PC-3 (cell line): ENCODE measurements around the gene CD44. TPM values are rescaled to one million over a fixed set of nuclear protein-coding genes. Genes with fewer than 3 reads are reported as not detected.

ENCODE experiments used
- ATAC-seq: fragments of 200-7000 bp; cut with Tn5 transposase; 2 replicates; pipeline ENCODE4 v1.9.1; 2020; ENCODE audit warnings: mild to moderate bottlenecking, moderate library complexity
- Bru-seq: library from RNA; stranded (reverse); fragments of 400-500 nt; gene quantifications from one replicate; lab custom pipeline; 2021; lab: Mats Ljungman, UMichigan
- BruChase-seq, 2 experiments: library from RNA; stranded (reverse); fragments of 400-500 nt; gene quantifications; one replicate each; lab custom pipeline; 2021; lab: Mats Ljungman, UMichigan
- BruUV-seq: library from RNA; stranded (reverse); fragments of 400-500 nt; replicated peaks from 2 replicates; lab custom pipeline; 2021; lab: Mats Ljungman, UMichigan
- CTCF ChIA-PET: fragments of 300-600 bp; sonication (Branson Sonifier 250); formaldehyde crosslinking; loops from one replicate; lab custom pipeline; 2022; ENCODE audit warnings: antibody characterized with exemption; lab: Charles Lee
- POLR2A ChIA-PET: fragments of 300-600 bp; sonication (Branson Sonifier 250); formaldehyde crosslinking; loops from one replicate; lab custom pipeline; 2022; ENCODE audit warnings: antibody characterized with exemption; ENCODE audit not compliant: unreplicated experiment; lab: Charles Lee
- DNase-seq: peaks from one replicate; pipeline ENCODE4 v3.0.0-alpha.2; 2015
- H2AFZ ChIP-seq: fragments of 300-600 bp; sonication (generic); 2 replicates; pipeline ENCODE4 v1.6.0; 2016; ENCODE audit warnings: antibody characterized with exemption, low read length
- H3F3A ChIP-seq: fragments of 300-600 bp; sonication (generic); one replicate; pipeline ENCODE4 v1.6.0; 2017; ENCODE audit warnings: antibody characterized with exemption, low read length, control low read depth, mild to moderate bottlenecking; ENCODE audit not compliant: unreplicated experiment
- H3K27ac ChIP-seq: fragments of 300-600 bp; sonication (generic); 2 replicates; pipeline ENCODE4 v1.5.1; 2016; ENCODE audit warnings: mild to moderate bottlenecking, low read length
- H3K27me3 ChIP-seq: fragments of 300-600 bp; sonication (generic); 2 replicates; pipeline ENCODE4 v1.6.1; 2016; ENCODE audit warnings: low read length, mixed read lengths
- H3K36me3 ChIP-seq: fragments of 300-600 bp; sonication (generic); 2 replicates; pipeline ENCODE4 v1.6.1; 2016; ENCODE audit warnings: low read depth, mixed run types, low read length, mixed read lengths
- H3K4me1 ChIP-seq: fragments of 300-600 bp; sonication (generic); 2 replicates; pipeline ENCODE4 v1.5.1; 2016; ENCODE audit warnings: low read length; ENCODE audit not compliant: insufficient read depth
- H3K4me2 ChIP-seq: fragments of 300-600 bp; sonication (generic); 2 replicates; pipeline ENCODE4 v1.6.0; 2016; ENCODE audit warnings: low read length
- H3K4me3 ChIP-seq: fragments of 300-600 bp; sonication (generic); 2 replicates; pipeline ENCODE4 v1.5.1; 2016; ENCODE audit warnings: mild to moderate bottlenecking, low read length, mixed read lengths
- H3K79me2 ChIP-seq: fragments of 300-600 bp; sonication (generic); 2 replicates; pipeline ENCODE4 v1.6.1; 2017; ENCODE audit warnings: low read length, mixed read lengths
- H3K9ac ChIP-seq: fragments of 300-600 bp; sonication (generic); 2 replicates; pipeline ENCODE4 v1.6.0; 2016; ENCODE audit warnings: mild to moderate bottlenecking, low read length
- H3K9me2 ChIP-seq: fragments of 300-600 bp; sonication (generic); replicated peaks from 2 replicates; pipeline ENCODE4 v1.6.1; 2016; ENCODE audit warnings: mixed run types, low read length, mixed read lengths
- H3K9me3 ChIP-seq: fragments of 300-600 bp; sonication (generic); 2 replicates; pipeline ENCODE4 v1.6.1; 2016; ENCODE audit warnings: low read length, mixed read lengths
- H4K20me1 ChIP-seq: fragments of 300-600 bp; sonication (generic); 2 replicates; pipeline ENCODE4 v1.6.1; 2016; ENCODE audit warnings: low read length, mixed read lengths
- CTCF ChIP-seq: fragments of 300-600 bp; sonication (generic); conservative IDR thresholded peaks from 2 replicates; pipeline ENCODE4 v1.5.1; 2017; ENCODE audit warnings: antibody characterized with exemption, low read depth, mild to moderate bottlenecking, low read length
- EZH2 ChIP-seq: fragments of 300-600 bp; sonication (generic); IDR thresholded peaks from one replicate; pipeline ENCODE4 v1.6.1; 2017; ENCODE audit warnings: antibody characterized with exemption, mild to moderate bottlenecking, low read length; ENCODE audit not compliant: unreplicated experiment
- EZH2phosphoT487 ChIP-seq: fragments of 300-600 bp; sonication (generic); IDR thresholded peaks from 2 replicates; pipeline ENCODE4 v1.6.1; 2018; ENCODE audit warnings: mild to moderate bottlenecking, antibody characterized with exemption, low read length, borderline replicate concordance
- intact Hi-C: fragments of 100-400 bp; cut with micrococcal nuclease; formaldehyde crosslinking; loops from 2 replicates; pipeline ENCODE4 v1.9.0; 2023
- long read RNA-seq: library from polyadenylated mRNA; unstranded; transcript quantifications from one replicate; pipeline ENCODE4 v2.0.0, GENCODE V29; 2021; ENCODE audit not compliant: unreplicated experiment
- total RNA-seq: library from RNA; depleted of rRNA; stranded (reverse); fragments of >200 nt; gene quantifications from 2 replicates; pipeline ENCODE4 v1.2.3, GENCODE V29; 2014; rRNA removed

CD44 gene
- total RNA-seq (181 and 241 TPM in 2 replicates), Bru-seq, nascent RNA (percentile 94 among the genes with signal in this experiment), BruChase-seq, experiment 1, labeled RNA remaining after a 6-hour chase (percentile 90 among the genes with signal in this experiment), BruChase-seq, experiment 2, labeled RNA remaining after a 2-hour chase (percentile 84 among the genes with signal in this experiment)
- long read RNA-seq, full-length matches to known transcripts = 214 of 408 reads
- long read RNA-seq, partial matches to known transcripts = 165 of 408 reads
- long read RNA-seq, other reads (novel, unspliced or antisense) = 29 of 408 reads

- peaks cover 58% of the 10 kb centered on the region for H3K79me2 ChIP-seq
- CTCF ChIA-PET = no interaction called here
These were observed at the start of gene CD44 for GRCh38 chr11:35138943-35139721. Gene CD44 (plus strand): TSS chr11:35139171. CDS start chr11:35139304, 133 bp downstream.

GRCh38 chr11:35089666-35090065 lies 49.3 kb upstream of the CD44 start:
- Histone ChIP-seq H3K9me3 (no peaks in the 10 kb centered on the region), H3K4me1 (no peaks in the 10 kb centered on the region), H3K4me2 (no peak overlapping the region), H3K4me3 (no peak overlapping the region), H3K9ac (no peak overlapping the region), H4K20me1 (no peaks in the 10 kb centered on the region), H2AFZ (no peak overlapping the region), H3K27me3 (no peaks in the 10 kb centered on the region), H3K79me2 (no peaks in the 10 kb centered on the region), H3F3A (no peaks in the 10 kb centered on the region), H3K36me3 (no peaks in the 10 kb centered on the region), H3K27ac (no peak overlapping the region), H3K9me2 (no peaks in the 10 kb centered on the region)
- TF ChIP-seq EZH2 (no peak), CTCF (no peak), EZH2phosphoT487 (no peak)
- ATAC-seq (no peak), DNase-seq (no peak)
- intact Hi-C loops = no loop called here
- POLR2A ChIA-PET = no interaction called here
- no TSS peak for BruUV-seq
- CTCF ChIA-PET = no interaction called here

More at GRCh38 chr11:35138943-35139721, at the start of gene CD44:
- no TSS peak for BruUV-seq
- DNase-seq (peak; percentile 83), ATAC-seq (peak; percentile 47)
- Histone ChIP-seq H3K9me3 (no peaks in the 10 kb centered on the region), H3K27me3 (no peaks in the 10 kb centered on the region), H4K20me1 (peaks cover 44% of the 10 kb centered on the region), H3F3A (no peaks in the 10 kb centered on the region), H3K9ac (peak within 1 kb of the TSS; percentile 99), H3K36me3 (peaks cover 10% of the 10 kb centered on the region), H3K4me2 (peak within 1 kb of the TSS; percentile 89), H3K27ac (peak within 1 kb of the TSS; percentile 83), H2AFZ (peak within 1 kb of the TSS; percentile 81), H3K4me1 (peaks cover 43% of the 10 kb centered on the region), H3K9me2 (no peaks in the 10 kb centered on the region), H3K4me3 (peak within 1 kb of the TSS; percentile 99)
- intact Hi-C loops = no loop called here
- TF ChIP-seq EZH2phosphoT487 = no peak
- no peak for TF ChIP-seq CTCF
- no peak for TF ChIP-seq EZH2
- POLR2A ChIA-PET = interaction anchor here (0.5 to 0.7 kb wide), 3 partner anchors 27 to 251 kb away, joined by 3 to 5 read pairs (median 3); no protein-coding TSS in a partner anchor
